Activated naive CD4-positive, alpha-beta T cell treated with anti-CD3 and anti-CD28 coated beads for 36 hours (primary cell): ENCODE data around the gene CELA3A. TPM values are rescaled to one million over a fixed set of nuclear protein-coding genes. Genes with fewer than 3 reads are reported as not detected.

ENCODE experiments used
- CTCF ChIA-PET: fragments of 350-600 bp; sonication (Branson Sonifier 250); formaldehyde crosslinking; loops from one replicate; lab custom pipeline; 2021; ENCODE audit warnings: antibody characterized with exemption; lab: Charles Lee
- DNase-seq: peaks from one replicate; pipeline ENCODE4 v3.0.0-alpha.2; 2020
- H3K27ac Mint-ChIP-seq: one replicate; pipeline ENCODE4 v1.8.0; 2021; ENCODE audit warnings: mild to moderate bottlenecking, mixed read lengths
- H3K27me3 Mint-ChIP-seq: one replicate; pipeline ENCODE4 v1.8.0; 2021; ENCODE audit warnings: low read depth, mixed read lengths
- H3K36me3 Mint-ChIP-seq: one replicate; pipeline ENCODE4 v1.8.0; 2021; ENCODE audit warnings: low read depth, mixed read lengths
- H3K4me1 Mint-ChIP-seq: one replicate; pipeline ENCODE4 v1.8.0; 2021; ENCODE audit warnings: low read depth, mixed read lengths
- H3K4me3 Mint-ChIP-seq: one replicate; pipeline ENCODE4 v1.8.0; 2021; ENCODE audit warnings: mild to moderate bottlenecking, moderate library complexity, mixed read lengths
- H3K9me3 Mint-ChIP-seq: one replicate; pipeline ENCODE4 v1.8.0; 2021; ENCODE audit warnings: mixed read lengths
- intact Hi-C: fragments of 100-400 bp; cut with micrococcal nuclease; formaldehyde crosslinking; loops from one replicate; pipeline ENCODE4 v1.15.1; 2023
- total RNA-seq, 2 experiments: library from RNA; stranded (reverse); gene quantifications; one replicate each; pipeline ENCODE4 v1.2.3, GENCODE V29; 2021

CELA3A gene
- total RNA-seq, 2 experiments from 2014 or later: not detected

GRCh38 chr1:22048351-22049192 lies 47.1 kb downstream of the CELA3A start:
- H3K4me1 Mint-ChIP-seq: peaks cover 53% of the 10 kb centered on the region
- peaks cover 4% of the 10 kb centered on the region for H3K9me3 Mint-ChIP-seq
- H3K27ac Mint-ChIP-seq: peak overlapping the region; percentile 62
- peaks cover 1% of the 10 kb centered on the region for H3K36me3 Mint-ChIP-seq
- H3K27me3 Mint-ChIP-seq: no peaks in the 10 kb centered on the region
- peak overlapping the region; percentile 45 for H3K4me3 Mint-ChIP-seq
- CTCF ChIA-PET: interaction anchor here (0.6 to 3.2 kb wide), 5 partner anchors 9 to 398 kb away, joined by 3 to 13 read pairs (median 5); no protein-coding TSS in a partner anchor
- peak; percentile 68 for DNase-seq
- intact Hi-C loops: loop anchor here (1.0 to 2.0 kb wide), 4 partner anchors 8 to 270 kb away; no protein-coding TSS in a partner anchor

DNA sequence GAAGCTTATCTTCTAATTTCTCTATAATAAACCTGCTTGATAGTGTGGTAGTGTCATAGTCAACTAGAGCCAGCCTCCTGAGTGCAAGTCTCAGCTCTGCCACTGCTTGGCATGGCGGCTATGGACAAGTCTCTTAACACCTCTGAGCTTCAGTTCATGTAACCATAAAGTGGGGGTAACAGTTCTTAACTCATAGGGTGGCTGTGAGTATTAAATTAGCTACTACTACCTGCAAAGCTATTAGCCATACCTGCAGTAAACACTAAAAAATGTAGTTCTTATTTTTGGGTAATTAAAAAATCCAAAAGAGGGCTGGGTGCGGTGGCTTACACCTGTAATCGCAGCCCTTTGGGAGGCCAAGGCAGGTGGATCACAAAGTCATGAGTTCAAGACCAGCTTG lies 48.9 kb downstream of the CELA3A start:
- CTCF ChIA-PET: interaction anchor here (1.0 to 3.2 kb wide), 6 partner anchors 10 to 55 kb away, joined by 3 to 13 read pairs (median 3); no protein-coding TSS in a partner anchor
- H3K9me3 Mint-ChIP-seq: peaks cover 2% of the 10 kb centered on the region
- no peak overlapping the region for H3K4me3 Mint-ChIP-seq
- intact Hi-C loops: no loop called here
- peaks cover 51% of the 10 kb centered on the region for H3K4me1 Mint-ChIP-seq
- no peaks in the 10 kb centered on the region for H3K27me3 Mint-ChIP-seq
- H3K36me3 Mint-ChIP-seq: peaks cover 9% of the 10 kb centered on the region
- DNase-seq: no peak
- no peak overlapping the region for H3K27ac Mint-ChIP-seq

DNA sequence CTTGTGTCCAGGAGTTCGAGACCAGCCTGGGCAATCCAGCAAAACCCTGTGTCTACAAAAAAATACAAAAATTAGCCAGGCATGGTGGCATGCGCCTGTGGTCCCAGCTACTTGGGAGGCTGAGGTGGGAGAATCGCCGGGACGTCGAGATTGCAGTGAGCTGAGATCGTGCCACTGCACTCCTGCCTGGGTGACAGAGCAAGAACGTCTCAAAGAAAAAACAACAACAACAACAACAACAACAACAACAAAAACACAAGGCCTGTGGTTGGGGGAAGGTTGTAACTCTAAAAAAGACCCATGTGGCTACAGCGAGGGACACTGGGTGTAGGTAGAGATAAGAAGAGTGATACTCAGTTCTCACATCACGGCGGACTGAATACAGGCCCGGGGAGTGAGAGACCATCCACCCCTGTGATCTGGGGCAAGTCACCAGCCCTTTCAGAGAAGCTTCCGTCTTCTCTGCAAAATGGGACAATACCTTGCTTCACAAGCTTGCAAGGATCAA lies 50.2 kb downstream of the CELA3A start:
- CTCF ChIA-PET: interaction anchor here (1.1 to 3.2 kb wide), 4 partner anchors 12 to 39 kb away, joined by 3 to 13 read pairs (median 4); no protein-coding TSS in a partner anchor
- Mint-ChIP-seq H3K27ac (peak overlapping the region; percentile 92), H3K4me3 (peak overlapping the region; percentile 85), H3K27me3 (no peaks in the 10 kb centered on the region), H3K4me1 (peaks cover 62% of the 10 kb centered on the region), H3K36me3 (peaks cover 19% of the 10 kb centered on the region), H3K9me3 (no peaks in the 10 kb centered on the region)
- DNase-seq: no peak
- intact Hi-C loops: loop anchor here (2.0 kb wide), 1 partner anchor 25 kb away; no protein-coding TSS in a partner anchor

DNA sequence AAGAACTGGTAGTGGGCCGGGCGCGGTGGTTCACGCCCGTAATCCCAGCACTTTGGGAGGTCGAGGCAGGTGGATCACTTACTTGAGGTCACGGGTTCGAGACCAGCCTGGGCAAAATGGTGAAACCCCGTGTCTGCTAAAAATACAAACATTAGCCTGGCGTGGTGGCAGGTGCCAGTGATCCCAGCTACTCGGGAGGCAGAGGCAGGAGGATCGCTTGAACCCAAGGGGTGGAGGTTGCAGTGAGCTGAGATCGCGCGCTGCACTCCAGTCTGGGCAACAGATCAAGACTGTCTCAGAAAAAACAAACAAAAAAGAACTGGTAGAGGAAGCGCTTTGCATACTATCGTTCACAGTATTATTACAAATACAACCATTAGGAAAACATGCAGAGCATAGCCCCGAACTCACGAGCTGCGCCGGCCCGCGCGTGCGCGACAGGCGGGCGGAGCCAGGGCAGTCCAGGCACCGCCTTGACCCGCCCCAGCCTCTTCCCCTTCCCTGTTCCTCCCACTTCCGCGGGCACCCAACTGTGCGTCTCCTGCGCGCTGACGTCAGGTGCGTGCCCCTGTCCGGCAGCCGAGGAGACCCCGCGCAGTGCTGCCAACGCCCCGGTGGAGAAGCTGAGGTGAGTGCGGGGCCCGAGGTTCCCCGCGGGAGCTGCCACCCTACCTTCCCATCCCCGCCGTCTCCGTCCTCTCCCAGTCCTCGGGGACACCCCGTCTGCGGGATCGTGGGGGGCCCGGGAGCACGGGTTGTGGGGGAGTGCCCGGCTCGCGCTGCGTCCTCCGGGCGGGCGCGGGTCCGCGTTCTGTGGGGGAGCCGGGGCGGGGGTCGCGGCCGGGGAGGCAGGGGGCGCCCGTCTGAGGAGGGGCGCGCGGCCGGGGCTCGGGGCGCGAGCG lies 50.9 kb downstream of the CELA3A start, which contains the start of gene CDC42:
TSS of gene CDC42 (plus strand) at position 595 of the 902 bp plus-strand sequence. CDS start 25,770 bp downstream, outside the sequence.
- H3K4me1 Mint-ChIP-seq: peaks cover 63% of the 10 kb centered on the region
- DNase-seq: peak; percentile 98
- intact Hi-C loops: loop anchor here (1.0 to 2.0 kb wide), 3 partner anchors 12 to 27 kb away; no protein-coding TSS in a partner anchor
- H3K27ac Mint-ChIP-seq: peak within 1 kb of the TSS; percentile 98
- no peaks in the 10 kb centered on the region for H3K27me3 Mint-ChIP-seq
- CTCF ChIA-PET: interaction anchor here (0.9 to 3.7 kb wide), 8 partner anchors 12 to 47 kb away, joined by 3 to 24 read pairs (median 4); no protein-coding TSS in a partner anchor
- H3K36me3 Mint-ChIP-seq: peaks cover 25% of the 10 kb centered on the region
- no peaks in the 10 kb centered on the region for H3K9me3 Mint-ChIP-seq
- H3K4me3 Mint-ChIP-seq: peak within 1 kb of the TSS; percentile 95

DNA sequence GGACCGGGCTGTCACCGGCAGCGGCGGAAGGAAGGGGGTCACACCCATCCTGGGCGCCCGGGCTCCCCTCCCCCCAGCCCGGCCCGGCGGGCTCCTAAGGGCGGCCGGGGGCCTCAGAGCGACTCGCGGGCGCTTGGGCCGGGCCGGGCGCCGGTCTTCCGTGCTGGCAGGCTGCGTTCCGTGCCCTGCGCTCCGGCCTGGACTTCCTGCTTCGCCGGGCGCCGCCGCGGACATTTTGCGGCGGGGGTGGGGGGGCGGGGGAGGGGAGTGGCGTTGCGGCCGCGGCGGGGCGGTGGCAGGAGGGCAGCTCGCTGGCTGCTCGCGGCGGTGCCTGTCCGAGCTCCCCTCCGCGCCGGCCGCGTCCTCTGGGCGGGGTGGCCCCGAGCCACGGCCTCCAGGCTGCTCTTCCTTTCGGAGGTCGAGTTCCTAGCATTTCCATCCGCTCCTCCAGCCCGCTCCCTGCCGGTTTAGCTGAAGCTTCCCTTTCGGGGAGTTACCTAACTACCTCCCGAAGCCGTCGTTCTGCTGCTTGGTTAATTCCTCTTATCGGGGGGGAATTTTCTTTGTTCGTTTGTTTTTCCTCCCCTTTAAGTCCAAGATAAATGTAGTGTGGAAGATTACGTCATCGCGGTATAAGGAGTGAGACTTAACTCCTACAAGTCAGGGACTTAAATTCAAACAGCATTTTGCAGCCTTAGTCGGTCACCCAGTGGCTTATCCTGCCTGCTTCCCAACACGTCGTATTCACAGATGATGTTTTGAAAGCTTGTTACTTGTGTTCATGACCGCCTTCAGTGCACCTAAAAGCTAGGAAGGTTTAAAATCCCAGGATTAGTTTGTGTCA lies 51.8 kb downstream of the CELA3A start:
- peak; percentile 55 for DNase-seq
- H3K4me1 Mint-ChIP-seq: peaks cover 64% of the 10 kb centered on the region
- peaks cover 31% of the 10 kb centered on the region for H3K36me3 Mint-ChIP-seq
- no peaks in the 10 kb centered on the region for H3K27me3 Mint-ChIP-seq
- no peaks in the 10 kb centered on the region for H3K9me3 Mint-ChIP-seq
- CTCF ChIA-PET: interaction anchor here (0.9 to 3.7 kb wide), 7 partner anchors 13 to 46 kb away, joined by 3 to 24 read pairs (median 4); no protein-coding TSS in a partner anchor
- intact Hi-C loops: loop anchor here (1.0 to 2.0 kb wide), 3 partner anchors 13 to 28 kb away; no protein-coding TSS in a partner anchor
- H3K27ac Mint-ChIP-seq: peak overlapping the region; percentile 98
- H3K4me3 Mint-ChIP-seq: peak overlapping the region; percentile 95

GRCh38 chr1:22053861-22054770 lies 52.7 kb downstream of the CELA3A start:
- CTCF ChIA-PET: interaction anchor here (0.9 to 3.7 kb wide), 4 partner anchors 27 to 45 kb away, joined by 3 to 24 read pairs (median 4); no protein-coding TSS in a partner anchor
- H3K36me3 Mint-ChIP-seq: peaks cover 32% of the 10 kb centered on the region
- H3K9me3 Mint-ChIP-seq: no peaks in the 10 kb centered on the region
- peak overlapping the region; percentile 95 for H3K4me3 Mint-ChIP-seq
- H3K4me1 Mint-ChIP-seq: peaks cover 59% of the 10 kb centered on the region
- no peaks in the 10 kb centered on the region for H3K27me3 Mint-ChIP-seq
- intact Hi-C loops: loop anchor here (1.0 to 2.0 kb wide), 4 partner anchors 14 to 38 kb away; no protein-coding TSS in a partner anchor
- peak overlapping the region; percentile 98 for H3K27ac Mint-ChIP-seq
- DNase-seq: no peak

DNA sequence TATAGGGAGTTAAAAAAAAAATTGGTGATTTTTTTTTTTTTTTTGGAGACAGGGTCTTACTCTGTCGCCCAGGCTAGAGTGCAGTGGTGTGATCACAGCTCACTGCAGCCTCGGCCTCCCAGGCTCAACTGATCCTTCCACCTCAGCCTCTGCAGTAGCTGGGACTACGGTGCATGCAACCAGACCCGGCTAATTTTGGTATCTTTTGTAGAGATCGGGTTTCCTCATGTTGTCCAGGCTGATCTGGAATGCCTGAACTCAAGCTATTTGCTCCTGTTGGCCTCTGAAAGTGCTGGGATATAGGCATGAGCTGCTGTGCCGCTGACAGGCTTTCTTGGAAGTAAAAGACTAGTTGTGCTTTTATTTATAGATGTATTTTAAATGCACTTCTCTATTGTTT lies 54.0 kb downstream of the CELA3A start:
- no peaks in the 10 kb centered on the region for H3K9me3 Mint-ChIP-seq
- intact Hi-C loops: no loop called here
- H3K4me3 Mint-ChIP-seq: peak overlapping the region; percentile 44
- H3K4me1 Mint-ChIP-seq: peaks cover 68% of the 10 kb centered on the region
- DNase-seq: no peak
- CTCF ChIA-PET: interaction anchor here (1.0 to 3.7 kb wide), 2 partner anchors 11 to 33 kb away, joined by 3 to 24 read pairs; no protein-coding TSS in a partner anchor
- no peaks in the 10 kb centered on the region for H3K27me3 Mint-ChIP-seq
- H3K36me3 Mint-ChIP-seq: peaks cover 36% of the 10 kb centered on the region
- peak overlapping the region; percentile 85 for H3K27ac Mint-ChIP-seq

- Mint-ChIP-seq H3K4me1 (peaks cover 72% of the 10 kb centered on the region), H3K27me3 (no peaks in the 10 kb centered on the region), H3K27ac (peak overlapping the region; percentile 85), H3K4me3 (peak overlapping the region; percentile 38), H3K9me3 (no peaks in the 10 kb centered on the region), H3K36me3 (peaks cover 38% of the 10 kb centered on the region)
- DNase-seq: no peak
- CTCF ChIA-PET: interaction anchor here (1.0 to 3.7 kb wide), 2 partner anchors 10 to 33 kb away, joined by 3 to 24 read pairs; no protein-coding TSS in a partner anchor
- intact Hi-C loops: no loop called here
These were observed 54.6 kb downstream of the CELA3A start for GRCh38 chr1:22056043-22056442.

DNA sequence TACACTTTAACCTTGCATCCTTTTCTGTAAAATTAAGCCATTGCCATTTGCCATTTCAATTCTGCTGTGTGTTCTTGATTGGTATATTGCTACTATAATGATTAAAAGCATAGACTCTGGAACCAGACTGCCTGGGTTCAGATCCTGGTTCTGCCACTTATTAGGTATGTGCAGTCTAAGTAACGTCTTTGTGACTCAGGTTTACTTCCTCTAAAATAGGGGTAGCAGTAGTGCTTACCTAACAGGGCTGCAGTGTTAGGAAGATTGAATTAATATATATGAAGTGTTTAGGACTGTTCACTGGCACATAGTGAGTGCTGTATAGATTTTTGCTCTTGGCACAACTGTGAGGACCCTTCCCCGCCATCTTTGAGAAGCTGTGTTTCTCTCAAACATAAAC lies 55.5 kb downstream of the CELA3A start:
- CTCF ChIA-PET: interaction anchor here (0.9 to 1.3 kb wide), 2 partner anchors 25 to 33 kb away, joined by 3 read pairs; no protein-coding TSS in a partner anchor
- intact Hi-C loops: no loop called here
- Mint-ChIP-seq H3K27me3 (no peaks in the 10 kb centered on the region), H3K4me3 (no peak overlapping the region), H3K27ac (peak overlapping the region; percentile 71), H3K9me3 (no peaks in the 10 kb centered on the region), H3K4me1 (peaks cover 68% of the 10 kb centered on the region), H3K36me3 (peaks cover 38% of the 10 kb centered on the region)
- no peak for DNase-seq

- DNase-seq: no peak
- CTCF ChIA-PET: interaction anchor here (1.3 kb wide), 1 partner anchor 34 kb away, joined by 3 read pairs; no protein-coding TSS in a partner anchor
- intact Hi-C loops: no loop called here
- Mint-ChIP-seq H3K4me1 (peaks cover 74% of the 10 kb centered on the region), H3K36me3 (peaks cover 40% of the 10 kb centered on the region), H3K4me3 (no peak overlapping the region), H3K9me3 (no peaks in the 10 kb centered on the region), H3K27ac (peak overlapping the region; percentile 65), H3K27me3 (no peaks in the 10 kb centered on the region)
These were observed 56.4 kb downstream of the CELA3A start for GRCh38 chr1:22057861-22058260.
